SK-N-SH (cell line): ENCODE data around the gene UNKL. TPM values are rescaled to one million over a fixed set of nuclear protein-coding genes. Genes with fewer than 3 reads are reported as not detected.

Experiments used
- CTCF ChIA-PET: fragments of 300-600, 350-600 bp; formaldehyde crosslinking; extraction: SDS; loops from one replicate; lab custom pipeline; 2021; lab: Yijun Ruan, JAX
- POLR2A ChIA-PET: fragments of 350-600 bp; sonication (Branson Sonifier 250); formaldehyde crosslinking; extraction: SDS; loops from one replicate; lab custom pipeline; 2020; ENCODE audit warnings: antibody characterized with exemption, inconsistent platforms; lab: Yijun Ruan, JAX
- DNase-seq: peaks from one replicate; pipeline ENCODE4 v3.0.0; 2012
- H2AFZ ChIP-seq: fragments of 200-600 bp; sonication (generic); 2 replicates; pipeline ENCODE4 v1.8.1; 2016; ENCODE audit warnings: antibody characterized with exemption, mild to moderate bottlenecking, low read depth
- H3F3A ChIP-seq: fragments of 200-600 bp; sonication (generic); replicated peaks from 2 replicates; pipeline ENCODE3; 2016; ENCODE audit warnings: antibody characterized with exemption, mild to moderate bottlenecking; ENCODE audit not compliant: insufficient read depth
- H3K27ac ChIP-seq, 2 experiments: fragments of 200-500 bp in 1 of 2; fragments of 200-600 bp in 1 of 2; sonication (Bioruptor generic) in 1 of 2; sonication (generic), shearing (Covaris generic) in 1 of 2; 2 replicates each; pipeline versions ENCODE4 v1.5.1 to v1.6.1; 2014 to 2016; ENCODE audit warnings: low read depth in 2 of 2, inconsistent platforms in 1 of 2, low read length in 1 of 2, mild to moderate bottlenecking in 1 of 2, mixed read lengths in 1 of 2
- H3K27me3 ChIP-seq: fragments of 200-600 bp; sonication (generic), shearing (Covaris generic); 2 replicates; pipeline ENCODE4 v1.6.1; 2016; ENCODE audit warnings: mixed run types; ENCODE audit not compliant: insufficient read depth
- H3K36me3 ChIP-seq, 2 experiments: fragments of 200-500 bp in 1 of 2; fragments of 200-600 bp in 1 of 2; sonication (Bioruptor generic) in 1 of 2; sonication (generic) in 1 of 2; replicated peaks in 1 of 2; 2 replicates each; pipeline versions ENCODE3 to v1.5.1; 2014 to 2016; ENCODE audit warnings: low read length in 1 of 2, mild to moderate bottlenecking in 1 of 2; ENCODE audit not compliant: insufficient read depth in 2 of 2, control insufficient read depth in 1 of 2
- H3K4me1 ChIP-seq, 2 experiments: fragments of 200-500 bp in 1 of 2; fragments of 200-600 bp in 1 of 2; sonication (Bioruptor generic) in 1 of 2; sonication (generic), shearing (Covaris generic) in 1 of 2; 2 replicates each; pipeline versions ENCODE4 v1.5.1 to v1.6.1; 2014 to 2016; ENCODE audit warnings: low read depth in 1 of 2, low read length in 1 of 2, mixed run types in 1 of 2; ENCODE audit not compliant: insufficient read depth in 2 of 2, control insufficient read depth in 1 of 2
- H3K4me2 ChIP-seq: fragments of 200-600 bp; sonication (generic), shearing (Covaris generic); 2 replicates; pipeline ENCODE4 v1.6.1; 2017; ENCODE audit warnings: mixed run types
- H3K4me3 ChIP-seq, 2 experiments: fragments of 200-500 bp in 1 of 2; fragments of 200-600 bp in 1 of 2; sonication (Bioruptor generic) in 1 of 2; sonication (generic), shearing (Covaris generic) in 1 of 2; 2 replicates each; pipeline versions ENCODE4 v1.5.1 to v1.8.1; 2014 to 2016; ENCODE audit warnings: low read depth in 2 of 2, inconsistent platforms in 1 of 2, low read length in 1 of 2, mild to moderate bottlenecking in 1 of 2, mixed read lengths in 1 of 2, moderate library complexity in 1 of 2
- H3K79me2 ChIP-seq: fragments of 200-600 bp; sonication (generic); 2 replicates; pipeline ENCODE4 v1.8.1; 2017; ENCODE audit warnings: mild to moderate bottlenecking; ENCODE audit not compliant: insufficient read depth
- H3K9ac ChIP-seq: fragments of 200-600 bp; sonication (generic); 2 replicates; pipeline ENCODE4 v1.6.1; 2017; ENCODE audit warnings: mixed run types
- H3K9me2 ChIP-seq: fragments of 200-600 bp; sonication (generic); 2 replicates; pipeline ENCODE4 v1.6.1; 2017; ENCODE audit warnings: mixed run types
- H3K9me3 ChIP-seq: fragments of 200-600 bp; sonication (generic); 2 replicates; pipeline ENCODE4 v1.6.1; 2017; ENCODE audit warnings: mixed run types, mild to moderate bottlenecking, moderate library complexity
- H4K20me1 ChIP-seq: fragments of 200-600 bp; sonication (generic); 2 replicates; pipeline ENCODE4 v1.6.1; 2017; ENCODE audit warnings: mild to moderate bottlenecking, mixed run types; ENCODE audit not compliant: insufficient read depth
- CHD2 ChIP-seq: fragments of 150-350 bp; IDR thresholded peaks from 2 replicates; pipeline ENCODE4 v1.6.1; 2018; ENCODE audit warnings: low read length; ENCODE audit not compliant: partially characterized antibody
- ELF1 ChIP-seq: IDR thresholded peaks from 2 replicates; pipeline ENCODE4 v1.4.0; 2012
- EP300 ChIP-seq, 2 experiments: IDR thresholded peaks; 2 replicates each; pipeline versions ENCODE4 v1.4.0 to v1.6.1; 2012; ENCODE audit warnings: borderline replicate concordance in 1 of 2, low read depth in 1 of 2, low read length in 1 of 2
- MXI1 ChIP-seq: IDR thresholded peaks from 2 replicates; pipeline ENCODE4 v1.6.1; 2012; ENCODE audit warnings: mild to moderate bottlenecking, low read depth, low read length, improper control_type of control experiment
- NFIC ChIP-seq: IDR thresholded peaks from 2 replicates; pipeline ENCODE4 v1.4.0; 2012; ENCODE audit warnings: borderline replicate concordance
- POLR2AphosphoS5 ChIP-seq: IDR thresholded peaks from 2 replicates; pipeline ENCODE4 v1.6.1; 2012; ENCODE audit warnings: low read depth, low read length
- RCOR1 ChIP-seq: fragments of 150-350 bp; IDR thresholded peaks from 2 replicates; pipeline ENCODE4 v1.6.1; 2017; ENCODE audit warnings: antibody characterized with exemption, low read length
- RFX5 ChIP-seq: IDR thresholded peaks from 2 replicates; pipeline ENCODE4 v1.6.1; 2012; ENCODE audit warnings: mild to moderate bottlenecking, improper control_type of control experiment, low read length
- SIN3A ChIP-seq: IDR thresholded peaks from 2 replicates; pipeline ENCODE4 v1.6.1; 2012; ENCODE audit warnings: low read depth, mild to moderate bottlenecking, low read length, moderate library complexity, borderline replicate concordance
- SMC3 ChIP-seq: IDR thresholded peaks from 2 replicates; pipeline ENCODE4 v1.6.1; 2012; ENCODE audit warnings: low read depth, low read length, improper control_type of control experiment
- TCF12 ChIP-seq: IDR thresholded peaks from 2 replicates; pipeline ENCODE4 v1.4.0; 2012
- TEAD4 ChIP-seq: IDR thresholded peaks from 2 replicates; pipeline ENCODE4 v1.4.0; 2012; ENCODE audit warnings: mild to moderate bottlenecking, borderline replicate concordance; ENCODE audit not compliant: insufficient read depth
- WGBS: methylation state at CpG from one replicate; pipeline ENCODE4 v1.1.6; 2017; ENCODE audit warnings: low lambda C conversion rate; 5-methylcytosine and 5-hydroxymethylcytosine counted together
- polyA plus RNA-seq, 3 experiments: library from polyadenylated mRNA; depleted of rRNA; stranded (reverse); fragments of >200 nt; gene quantifications; 2 replicates each; pipeline ENCODE4 v1.2.3, GENCODE V29; 2012
- TF ChIP-seq, protein P1 (sequence below): IDR thresholded peaks from 2 replicates; pipeline ENCODE4 v1.6.1; 2012; ENCODE audit warnings: mild to moderate bottlenecking, low read depth, low read length, moderate library complexity
- TF ChIP-seq, protein P2 (sequence below): IDR thresholded peaks from 2 replicates; pipeline ENCODE4 v1.4.0; 2012; ENCODE audit warnings: low read depth, borderline replicate concordance
- TF ChIP-seq, protein P3 (sequence below): fragments of 150-350 bp; IDR thresholded peaks from 2 replicates; pipeline ENCODE4 v1.6.1; 2016; ENCODE audit warnings: mild to moderate bottlenecking, low read depth, low read length
- TF ChIP-seq, protein P4 (sequence below): fragments of 200-600 bp; sonication (generic); IDR thresholded peaks from 2 replicates; pipeline ENCODE4 v1.6.1; 2017; ENCODE audit warnings: antibody characterized with exemption, mild to moderate bottlenecking, moderate library complexity
- TF ChIP-seq, protein P5 (sequence below): fragments of 150-350 bp; IDR thresholded peaks from 2 replicates; pipeline ENCODE4 v1.6.1; 2017; ENCODE audit warnings: antibody characterized with exemption, low read length, low read depth, borderline replicate concordance
- TF ChIP-seq, protein P6 (sequence below): IDR thresholded peaks from 2 replicates; pipeline ENCODE4 v1.4.0; 2012; ENCODE audit warnings: low read depth
- TF ChIP-seq, protein P7 (sequence below): IDR thresholded peaks from 2 replicates; pipeline ENCODE4 v1.4.0; 2012; ENCODE audit warnings: low read depth, borderline replicate concordance

Gene UNKL
- polyA plus RNA-seq, 1 of the 3 experiments (the other 2 are of a cell fraction): 16.4 TPM

DNA sequence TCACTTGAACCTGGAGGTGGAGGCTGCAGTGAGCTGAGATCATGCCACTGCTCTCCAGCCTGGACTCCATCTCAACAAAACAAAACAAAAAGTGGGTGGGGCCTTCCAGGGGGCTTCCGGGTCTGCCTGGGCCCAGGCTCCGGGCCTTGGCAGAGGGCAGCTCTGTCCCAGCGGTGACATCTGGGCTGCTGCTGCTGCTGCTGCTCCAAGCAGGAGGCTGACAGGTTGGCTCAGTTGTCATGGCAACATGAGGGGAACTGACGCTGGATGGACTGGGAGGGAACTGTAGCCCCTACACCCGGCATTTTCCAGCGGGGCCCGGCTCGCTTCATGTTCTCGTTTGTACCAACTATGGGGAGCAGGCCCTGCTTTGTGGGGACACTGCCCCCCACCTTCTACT lies 77.0 kb downstream of the UNKL start (continued):
- TF ChIP-seq, protein P1, sequence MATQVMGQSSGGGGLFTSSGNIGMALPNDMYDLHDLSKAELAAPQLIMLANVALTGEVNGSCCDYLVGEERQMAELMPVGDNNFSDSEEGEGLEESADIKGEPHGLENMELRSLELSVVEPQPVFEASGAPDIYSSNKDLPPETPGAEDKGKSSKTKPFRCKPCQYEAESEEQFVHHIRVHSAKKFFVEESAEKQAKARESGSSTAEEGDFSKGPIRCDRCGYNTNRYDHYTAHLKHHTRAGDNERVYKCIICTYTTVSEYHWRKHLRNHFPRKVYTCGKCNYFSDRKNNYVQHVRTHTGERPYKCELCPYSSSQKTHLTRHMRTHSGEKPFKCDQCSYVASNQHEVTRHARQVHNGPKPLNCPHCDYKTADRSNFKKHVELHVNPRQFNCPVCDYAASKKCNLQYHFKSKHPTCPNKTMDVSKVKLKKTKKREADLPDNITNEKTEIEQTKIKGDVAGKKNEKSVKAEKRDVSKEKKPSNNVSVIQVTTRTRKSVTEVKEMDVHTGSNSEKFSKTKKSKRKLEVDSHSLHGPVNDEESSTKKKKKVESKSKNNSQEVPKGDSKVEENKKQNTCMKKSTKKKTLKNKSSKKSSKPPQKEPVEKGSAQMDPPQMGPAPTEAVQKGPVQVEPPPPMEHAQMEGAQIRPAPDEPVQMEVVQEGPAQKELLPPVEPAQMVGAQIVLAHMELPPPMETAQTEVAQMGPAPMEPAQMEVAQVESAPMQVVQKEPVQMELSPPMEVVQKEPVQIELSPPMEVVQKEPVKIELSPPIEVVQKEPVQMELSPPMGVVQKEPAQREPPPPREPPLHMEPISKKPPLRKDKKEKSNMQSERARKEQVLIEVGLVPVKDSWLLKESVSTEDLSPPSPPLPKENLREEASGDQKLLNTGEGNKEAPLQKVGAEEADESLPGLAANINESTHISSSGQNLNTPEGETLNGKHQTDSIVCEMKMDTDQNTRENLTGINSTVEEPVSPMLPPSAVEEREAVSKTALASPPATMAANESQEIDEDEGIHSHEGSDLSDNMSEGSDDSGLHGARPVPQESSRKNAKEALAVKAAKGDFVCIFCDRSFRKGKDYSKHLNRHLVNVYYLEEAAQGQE: no peak
- TF ChIP-seq CHD2: no peak
- TF ChIP-seq, all 33 proteins: peak for 0

DNA sequence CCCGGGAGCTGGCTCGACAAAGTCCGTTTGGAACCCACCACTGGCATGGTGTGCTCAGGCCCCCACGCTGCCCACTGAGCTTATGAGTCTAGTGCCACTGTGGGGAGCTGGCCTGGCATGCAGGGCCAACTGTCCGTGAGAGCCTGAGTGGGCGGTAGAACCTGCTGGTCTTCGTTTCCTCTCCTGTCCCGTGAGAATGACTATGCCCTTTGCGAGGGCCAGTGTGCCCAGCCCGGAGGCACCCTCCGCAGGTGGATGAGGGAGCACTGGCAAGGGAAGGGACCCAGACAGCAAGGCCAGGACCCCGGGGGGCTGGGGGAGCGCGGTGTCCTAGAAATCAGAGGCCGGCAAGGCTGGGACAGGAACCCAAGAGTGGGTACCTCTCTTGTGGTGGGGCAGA lies 77.9 kb downstream of the UNKL start:
- CTCF ChIA-PET: interaction anchor here (1.1 to 3.3 kb wide), 6 partner anchors 10 to 70 kb away, joined by 3 to 14 read pairs (median 6); no protein-coding TSS in a partner anchor

More for the DNA sequence above, 77.9 kb downstream of the UNKL start:
- H3K9ac ChIP-seq: no peak overlapping the region
- peaks cover 0 to 21% of the 10 kb centered on the region in 2 experiments; a peak in 1 of 4 replicates for H3K4me1 ChIP-seq
- 0 out of 2 replicates have a peak, but pooled peaks cover 7% of the 10 kb centered on the region for H4K20me1 ChIP-seq
- no peak for TF ChIP-seq RCOR1
- TF ChIP-seq, protein P2, sequence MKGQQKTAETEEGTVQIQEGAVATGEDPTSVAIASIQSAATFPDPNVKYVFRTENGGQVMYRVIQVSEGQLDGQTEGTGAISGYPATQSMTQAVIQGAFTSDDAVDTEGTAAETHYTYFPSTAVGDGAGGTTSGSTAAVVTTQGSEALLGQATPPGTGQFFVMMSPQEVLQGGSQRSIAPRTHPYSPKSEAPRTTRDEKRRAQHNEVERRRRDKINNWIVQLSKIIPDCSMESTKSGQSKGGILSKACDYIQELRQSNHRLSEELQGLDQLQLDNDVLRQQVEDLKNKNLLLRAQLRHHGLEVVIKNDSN: no peak
- TF ChIP-seq, protein P3, sequence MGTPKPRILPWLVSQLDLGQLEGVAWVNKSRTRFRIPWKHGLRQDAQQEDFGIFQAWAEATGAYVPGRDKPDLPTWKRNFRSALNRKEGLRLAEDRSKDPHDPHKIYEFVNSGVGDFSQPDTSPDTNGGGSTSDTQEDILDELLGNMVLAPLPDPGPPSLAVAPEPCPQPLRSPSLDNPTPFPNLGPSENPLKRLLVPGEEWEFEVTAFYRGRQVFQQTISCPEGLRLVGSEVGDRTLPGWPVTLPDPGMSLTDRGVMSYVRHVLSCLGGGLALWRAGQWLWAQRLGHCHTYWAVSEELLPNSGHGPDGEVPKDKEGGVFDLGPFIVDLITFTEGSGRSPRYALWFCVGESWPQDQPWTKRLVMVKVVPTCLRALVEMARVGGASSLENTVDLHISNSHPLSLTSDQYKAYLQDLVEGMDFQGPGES: no peak
- no peak for TF ChIP-seq MXI1
- TF ChIP-seq TEAD4: no peak
- TF ChIP-seq RFX5: no peak
- TF ChIP-seq, protein P4, sequence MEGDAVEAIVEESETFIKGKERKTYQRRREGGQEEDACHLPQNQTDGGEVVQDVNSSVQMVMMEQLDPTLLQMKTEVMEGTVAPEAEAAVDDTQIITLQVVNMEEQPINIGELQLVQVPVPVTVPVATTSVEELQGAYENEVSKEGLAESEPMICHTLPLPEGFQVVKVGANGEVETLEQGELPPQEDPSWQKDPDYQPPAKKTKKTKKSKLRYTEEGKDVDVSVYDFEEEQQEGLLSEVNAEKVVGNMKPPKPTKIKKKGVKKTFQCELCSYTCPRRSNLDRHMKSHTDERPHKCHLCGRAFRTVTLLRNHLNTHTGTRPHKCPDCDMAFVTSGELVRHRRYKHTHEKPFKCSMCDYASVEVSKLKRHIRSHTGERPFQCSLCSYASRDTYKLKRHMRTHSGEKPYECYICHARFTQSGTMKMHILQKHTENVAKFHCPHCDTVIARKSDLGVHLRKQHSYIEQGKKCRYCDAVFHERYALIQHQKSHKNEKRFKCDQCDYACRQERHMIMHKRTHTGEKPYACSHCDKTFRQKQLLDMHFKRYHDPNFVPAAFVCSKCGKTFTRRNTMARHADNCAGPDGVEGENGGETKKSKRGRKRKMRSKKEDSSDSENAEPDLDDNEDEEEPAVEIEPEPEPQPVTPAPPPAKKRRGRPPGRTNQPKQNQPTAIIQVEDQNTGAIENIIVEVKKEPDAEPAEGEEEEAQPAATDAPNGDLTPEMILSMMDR: no peak
- TF ChIP-seq, protein P5, sequence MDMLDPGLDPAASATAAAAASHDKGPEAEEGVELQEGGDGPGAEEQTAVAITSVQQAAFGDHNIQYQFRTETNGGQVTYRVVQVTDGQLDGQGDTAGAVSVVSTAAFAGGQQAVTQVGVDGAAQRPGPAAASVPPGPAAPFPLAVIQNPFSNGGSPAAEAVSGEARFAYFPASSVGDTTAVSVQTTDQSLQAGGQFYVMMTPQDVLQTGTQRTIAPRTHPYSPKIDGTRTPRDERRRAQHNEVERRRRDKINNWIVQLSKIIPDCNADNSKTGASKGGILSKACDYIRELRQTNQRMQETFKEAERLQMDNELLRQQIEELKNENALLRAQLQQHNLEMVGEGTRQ: no peak
- TF ChIP-seq POLR2AphosphoS5: no peak
- no peak for TF ChIP-seq NFIC
- TF ChIP-seq, protein P6, sequence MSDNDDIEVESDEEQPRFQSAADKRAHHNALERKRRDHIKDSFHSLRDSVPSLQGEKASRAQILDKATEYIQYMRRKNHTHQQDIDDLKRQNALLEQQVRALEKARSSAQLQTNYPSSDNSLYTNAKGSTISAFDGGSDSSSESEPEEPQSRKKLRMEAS: no peak
- TF ChIP-seq TCF12: no peak
- TF ChIP-seq, protein P7, sequence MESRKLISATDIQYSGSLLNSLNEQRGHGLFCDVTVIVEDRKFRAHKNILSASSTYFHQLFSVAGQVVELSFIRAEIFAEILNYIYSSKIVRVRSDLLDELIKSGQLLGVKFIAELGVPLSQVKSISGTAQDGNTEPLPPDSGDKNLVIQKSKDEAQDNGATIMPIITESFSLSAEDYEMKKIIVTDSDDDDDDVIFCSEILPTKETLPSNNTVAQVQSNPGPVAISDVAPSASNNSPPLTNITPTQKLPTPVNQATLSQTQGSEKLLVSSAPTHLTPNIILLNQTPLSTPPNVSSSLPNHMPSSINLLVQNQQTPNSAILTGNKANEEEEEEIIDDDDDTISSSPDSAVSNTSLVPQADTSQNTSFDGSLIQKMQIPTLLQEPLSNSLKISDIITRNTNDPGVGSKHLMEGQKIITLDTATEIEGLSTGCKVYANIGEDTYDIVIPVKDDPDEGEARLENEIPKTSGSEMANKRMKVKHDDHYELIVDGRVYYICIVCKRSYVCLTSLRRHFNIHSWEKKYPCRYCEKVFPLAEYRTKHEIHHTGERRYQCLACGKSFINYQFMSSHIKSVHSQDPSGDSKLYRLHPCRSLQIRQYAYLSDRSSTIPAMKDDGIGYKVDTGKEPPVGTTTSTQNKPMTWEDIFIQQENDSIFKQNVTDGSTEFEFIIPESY: no peak
- no peak for TF ChIP-seq SIN3A
- TF ChIP-seq SMC3: no peak
- no peak for TF ChIP-seq ELF1
- TF ChIP-seq EP300 (IDR thresholded peaks at IDR 0.05; ENCODE audit: borderline replicate concordance in 1 of 2, low read depth in 1 of 2, low read length in 1 of 2): no peak
- no peak for TF ChIP-seq CHD2
- H3K9me2 ChIP-seq: no peaks in the 10 kb centered on the region
- H3K27me3 ChIP-seq: peaks cover 65% of the 10 kb centered on the region
- H2AFZ ChIP-seq: no peak overlapping the region
- no peak overlapping the region for H3K27ac ChIP-seq
- H3K4me3 ChIP-seq: no peak overlapping the region
- POLR2A ChIA-PET: interaction anchor here (0.8 kb wide), 1 partner anchor 9 kb away, joined by 3 read pairs; no protein-coding TSS in a partner anchor
- H3K4me2 ChIP-seq: no peak overlapping the region
- no peaks in the 10 kb centered on the region for H3K9me3 ChIP-seq
- no peak for DNase-seq
- no peaks in the 10 kb centered on the region for H3K79me2 ChIP-seq
- no peaks in the 10 kb centered on the region for H3F3A ChIP-seq
- WGBS: 46% methylated on average over 6 of the region's 15 CpGs
- no peaks in the 10 kb centered on the region for H3K36me3 ChIP-seq
